Measurements from ENCODE around the gene CCSAP. TPM values are rescaled to one million over a fixed set of nuclear protein-coding genes. Genes with fewer than 3 reads are reported as not detected.
A peak's percentile ranks its signal among the peaks of the same experiment; 100 is the strongest.

Gene CCSAP
- total RNA-seq, 4 donors from 2014 or later = 2.5 to 3.8 (median 3.5) TPM; not detected in 1

DNA sequence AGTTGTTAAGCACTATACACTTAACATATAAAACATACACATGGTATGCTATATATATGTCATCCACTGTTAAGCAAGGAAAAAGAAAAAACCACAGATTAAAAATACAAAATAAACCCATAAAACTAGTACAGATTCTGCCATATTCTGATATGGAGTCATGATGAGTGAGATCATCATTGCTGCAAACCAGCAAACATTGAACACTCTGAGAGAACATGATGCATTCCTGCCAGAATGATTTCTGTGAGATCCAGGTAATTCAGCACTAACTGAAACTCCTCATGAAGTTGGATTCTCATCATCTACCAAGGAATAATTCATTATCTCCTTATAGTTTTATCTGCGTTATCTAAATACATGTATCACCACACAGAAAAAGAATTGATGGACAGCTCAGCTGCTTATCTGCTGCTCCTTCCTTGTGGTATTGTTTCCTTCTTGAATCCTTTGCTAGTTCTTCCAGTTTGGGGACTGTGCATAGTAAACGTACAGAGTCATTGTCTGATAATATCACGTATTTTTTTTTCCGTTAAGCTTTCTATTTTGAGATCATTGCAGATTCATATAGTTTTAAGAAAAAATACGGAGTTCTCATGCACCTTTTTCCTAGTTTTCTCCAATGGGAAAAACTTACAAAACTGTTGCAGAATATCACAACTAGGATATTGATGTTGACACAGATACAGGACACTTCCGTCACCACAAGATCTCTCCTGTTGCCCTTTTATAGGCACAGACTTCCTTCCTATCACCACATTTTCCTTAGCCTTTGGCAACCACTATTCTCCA lies 62.6 kb downstream of the CCSAP start:
- WGBS, 2 donors (ENCODE audit: low coverage in 1 of 2) = 48 to 59% methylated on average over 6 of the region's 6 CpGs
- no peak overlapping the region for H3K4me3 ChIP-seq
- intact Hi-C loops (cut with DNase I; ENCODE audit: low total_unique reads) = no loop called here
- in situ Hi-C loops (cut with MboI; ENCODE audit: low pct_ligation_motif_present in 1 of 4, low pct_unique_long_range_greater_than_20kb in 1 of 4, low sequenced_read_pairs in 3 of 4) = no loop called here
- TF ChIP-seq POLR2A (IDR thresholded peaks at IDR 0.05) = no peak
- TF ChIP-seq POLR2AphosphoS5 (IDR thresholded peaks at IDR 0.05) = no peak
- TF ChIP-seq EP300 (IDR thresholded peaks at IDR 0.05; ENCODE audit: low read depth) = no peak
- TF ChIP-seq CTCF (IDR thresholded peaks at IDR 0.05) = no peak
- peak overlapping the region; percentile 9 to 68 (median 57) for H3K27ac ChIP-seq
- no peaks in the 10 kb centered on the region for H3K9me3 ChIP-seq
- H3K36me3 ChIP-seq = no peaks in the 10 kb centered on the region
- no peaks in the 10 kb centered on the region for H3K27me3 ChIP-seq
- no peak for DNase-seq
- peaks cover 5 to 82% (median 28%) of the 10 kb centered on the region in 4 donors for H3K4me1 ChIP-seq

DNA sequence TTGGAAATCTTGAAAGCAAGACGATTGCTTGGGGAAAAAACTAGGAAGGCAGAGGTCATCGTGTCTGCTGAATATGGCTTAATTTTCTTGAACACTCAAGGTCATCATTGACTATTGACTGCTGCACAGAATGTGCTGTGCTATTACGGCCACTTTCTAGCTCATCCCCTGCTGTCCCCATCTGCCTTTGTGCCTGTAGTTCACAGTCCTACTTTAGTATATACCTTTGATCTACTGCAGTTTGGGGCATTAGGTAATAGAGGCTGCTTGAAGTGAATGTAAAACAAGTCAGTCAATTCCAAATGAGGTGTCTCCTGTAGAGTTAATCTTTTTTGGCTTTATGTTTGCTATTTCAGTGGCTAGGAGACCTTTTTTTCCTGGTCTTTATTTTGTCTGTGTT lies 63.6 kb downstream of the CCSAP start:
- no peaks in the 10 kb centered on the region for H3K36me3 ChIP-seq
- H3K27me3 ChIP-seq = no peaks in the 10 kb centered on the region
- H3K4me3 ChIP-seq = no peak overlapping the region
- WGBS, 2 donors (ENCODE audit: low coverage in 1 of 2) = 81 to 82% methylated on average over 3 of the region's 3 CpGs
- TF ChIP-seq CTCF (IDR thresholded peaks at IDR 0.05) (no peak), POLR2AphosphoS5 (IDR thresholded peaks at IDR 0.05) (no peak), POLR2A (IDR thresholded peaks at IDR 0.05) (no peak)
- intact Hi-C loops (cut with DNase I; ENCODE audit: low total_unique reads) (no loop called here), in situ Hi-C loops (cut with MboI; ENCODE audit: low pct_ligation_motif_present in 1 of 4, low pct_unique_long_range_greater_than_20kb in 1 of 4, low sequenced_read_pairs in 3 of 4) (no loop called here)
- H3K4me1 ChIP-seq = peaks cover 5 to 87% (median 32%) of the 10 kb centered on the region in 4 donors
- no peaks in the 10 kb centered on the region for H3K9me3 ChIP-seq
- H3K27ac ChIP-seq = no peak overlapping the region
- no peak for DNase-seq

GRCh38 chr1:229278120-229278741 lies 64.6 kb downstream of the CCSAP start:
- no peak for DNase-seq
- intact Hi-C loops (cut with DNase I; ENCODE audit: low total_unique reads) = no loop called here
- Histone ChIP-seq H3K9me3 (no peaks in the 10 kb centered on the region), H3K4me1 (peaks cover 9 to 94% (median 38%) of the 10 kb centered on the region in 4 donors), H3K27me3 (no peaks in the 10 kb centered on the region), H3K27ac (no peak overlapping the region), H3K4me3 (no peak overlapping the region), H3K36me3 (no peaks in the 10 kb centered on the region)
- in situ Hi-C loops (cut with MboI; ENCODE audit: low pct_ligation_motif_present in 1 of 4, low pct_unique_long_range_greater_than_20kb in 1 of 4, low sequenced_read_pairs in 3 of 4) = no loop called here
- TF ChIP-seq POLR2AphosphoS5 (IDR thresholded peaks at IDR 0.05) (no peak), EP300 (IDR thresholded peaks at IDR 0.05; ENCODE audit: low read depth) (no peak), CTCF (IDR thresholded peaks at IDR 0.05) (no peak), POLR2A (IDR thresholded peaks at IDR 0.05) (no peak)
- 87 to 88% methylated on average over 2 of the region's 2 CpGs for WGBS, 2 donors (ENCODE audit: low coverage in 1 of 2)

- no peaks in the 10 kb centered on the region for H3K9me3 ChIP-seq
- in situ Hi-C loops (cut with MboI; ENCODE audit: low pct_ligation_motif_present in 1 of 4, low pct_unique_long_range_greater_than_20kb in 1 of 4, low sequenced_read_pairs in 3 of 4) = no loop called here
- H3K27me3 ChIP-seq = no peaks in the 10 kb centered on the region
- WGBS, 2 donors (ENCODE audit: low coverage in 1 of 2) = 83 to 87% methylated on average over 2 of the region's 2 CpGs
- peaks cover 17 to 86% (median 35%) of the 10 kb centered on the region in 4 donors for H3K4me1 ChIP-seq
- peak overlapping the region in 1 of 4 donors; percentile 4 for H3K27ac ChIP-seq
- intact Hi-C loops (cut with DNase I; ENCODE audit: low total_unique reads) = no loop called here
- DNase-seq = no peak
- no peak for TF ChIP-seq POLR2A (IDR thresholded peaks at IDR 0.05)
- TF ChIP-seq POLR2AphosphoS5 (IDR thresholded peaks at IDR 0.05) = no peak
- TF ChIP-seq EP300 (IDR thresholded peaks at IDR 0.05; ENCODE audit: low read depth) = no peak
- TF ChIP-seq CTCF (IDR thresholded peaks at IDR 0.05) = no peak
- H3K4me3 ChIP-seq = no peak overlapping the region
- no peaks in the 10 kb centered on the region for H3K36me3 ChIP-seq
Measured at GRCh38 chr1:229275005-229275404, 67.8 kb downstream of the CCSAP start.
